Measurements from ENCODE around the gene TAPT1.

Gene TAPT1

DNA sequence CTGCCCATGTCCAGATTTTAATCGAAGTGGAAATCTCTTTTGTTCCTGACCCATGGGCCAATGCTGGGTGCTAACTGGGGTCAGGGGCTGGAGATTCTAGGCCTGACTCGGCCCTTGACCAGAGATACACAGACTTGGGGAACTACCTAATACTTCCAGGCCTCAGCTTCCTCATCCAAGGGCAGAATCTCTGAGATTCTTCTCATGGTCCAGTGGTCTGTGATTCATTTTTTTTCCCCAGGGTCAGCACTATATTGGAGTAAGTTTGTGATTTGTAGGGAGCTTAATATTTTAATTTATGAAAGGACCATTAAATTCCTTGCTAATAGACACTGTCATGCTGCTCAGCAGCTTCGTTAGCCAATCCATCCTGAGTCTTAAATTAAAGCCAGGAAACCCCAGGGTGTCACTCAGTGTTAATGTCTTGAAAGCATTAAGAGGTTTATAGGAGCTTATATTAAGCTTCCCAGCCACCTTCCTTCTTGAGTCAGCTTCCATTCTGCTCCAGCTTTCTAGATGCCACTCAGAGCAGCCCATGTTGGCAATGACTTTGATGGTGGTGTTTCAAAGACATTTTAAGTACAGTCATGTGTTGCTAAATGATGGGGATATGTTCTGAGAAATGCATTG, 115.5 kb downstream of the TAPT1 start:
- DNase-seq (ENCODE audit: low read depth, low spot score) = no peak

Measured in iPS DF 19.7 (cell line).